Lower leg skin (tissue), 4 donors: ENCODE results near the gene PTPN7. TPM values are rescaled to one million over a fixed set of nuclear protein-coding genes. Genes with fewer than 3 reads are reported as not detected.

Experiments
- DNase-seq, 2 donors: peaks; one replicate each; pipeline ENCODE4 v3.0.0-alpha.2; 2019; ENCODE audit warnings: low spot score in 2 of 2
- H3K4me3 ChIP-seq: fragments of 200-600 bp; sonication (generic); 2 replicates; pipeline ENCODE4 v1.5.1; 2017; ENCODE audit warnings: mild to moderate bottlenecking, low read depth; ENCODE audit not compliant: poor library complexity, severe bottlenecking
- POLR2A ChIP-seq, 2 donors: fragments of 450-650 bp; IDR thresholded peaks; one replicate each; pipeline ENCODE4 v1.6.1; 2016 to 2017; ENCODE audit warnings: antibody characterized with exemption in 2 of 2, mild to moderate bottlenecking in 1 of 2, moderate library complexity in 1 of 2
- WGBS, 2 donors: methylation state at CpG; one replicate each; pipeline ENCODE4 v1.1.5; 2018; 5-methylcytosine and 5-hydroxymethylcytosine counted together
- intact Hi-C: fragments of 100-400 bp; cut with DNase I; formaldehyde crosslinking; loops from one replicate; pipeline ENCODE4 v1.15.0; 2023; ENCODE audit warnings: low total_unique reads
- total RNA-seq, 4 donors: library from RNA; depleted of rRNA; stranded (reverse); fragments of >200 nt; gene quantifications; one replicate each; pipeline ENCODE4 v1.1.0, GENCODE V29; 2016
- TF ChIP-seq, protein P1 (sequence below), 3 donors: fragments of 450-650 bp; IDR thresholded peaks; one replicate each; pipeline ENCODE4 v1.5.1; 2016; ENCODE audit warnings: antibody characterized with exemption in 3 of 3, mild to moderate bottlenecking in 3 of 3, moderate library complexity in 2 of 3

The PTPN7 gene
- total RNA-seq, 4 donors from 2014 or later: 1.6 to 2.4 (median 2.2) TPM

DNA sequence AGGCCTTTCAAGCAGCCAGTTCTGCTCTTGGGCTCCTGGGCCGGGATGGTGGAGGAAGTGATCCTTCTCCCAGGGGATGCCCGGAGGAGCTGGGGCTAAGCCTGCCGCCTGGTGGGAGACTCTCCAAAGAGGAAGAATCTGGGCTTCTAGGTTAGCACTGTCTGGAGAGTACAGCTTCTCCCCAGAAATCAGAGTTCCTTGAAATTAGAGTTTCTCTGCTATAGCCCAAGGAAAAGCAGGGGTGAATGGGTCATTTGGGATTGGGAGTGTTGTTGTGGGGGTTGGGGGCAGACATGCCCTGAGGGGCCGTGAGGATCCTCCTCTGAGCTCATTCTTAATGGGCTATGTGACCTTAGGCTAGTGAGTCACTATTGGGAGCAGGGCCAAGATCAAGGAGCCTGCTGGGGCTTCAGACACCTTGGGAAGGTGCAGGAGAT lies 39.7 kb upstream of the PTPN7 start:
- no peak for TF ChIP-seq POLR2A (IDR thresholded peaks at IDR 0.05)
- TF ChIP-seq, protein P1, sequence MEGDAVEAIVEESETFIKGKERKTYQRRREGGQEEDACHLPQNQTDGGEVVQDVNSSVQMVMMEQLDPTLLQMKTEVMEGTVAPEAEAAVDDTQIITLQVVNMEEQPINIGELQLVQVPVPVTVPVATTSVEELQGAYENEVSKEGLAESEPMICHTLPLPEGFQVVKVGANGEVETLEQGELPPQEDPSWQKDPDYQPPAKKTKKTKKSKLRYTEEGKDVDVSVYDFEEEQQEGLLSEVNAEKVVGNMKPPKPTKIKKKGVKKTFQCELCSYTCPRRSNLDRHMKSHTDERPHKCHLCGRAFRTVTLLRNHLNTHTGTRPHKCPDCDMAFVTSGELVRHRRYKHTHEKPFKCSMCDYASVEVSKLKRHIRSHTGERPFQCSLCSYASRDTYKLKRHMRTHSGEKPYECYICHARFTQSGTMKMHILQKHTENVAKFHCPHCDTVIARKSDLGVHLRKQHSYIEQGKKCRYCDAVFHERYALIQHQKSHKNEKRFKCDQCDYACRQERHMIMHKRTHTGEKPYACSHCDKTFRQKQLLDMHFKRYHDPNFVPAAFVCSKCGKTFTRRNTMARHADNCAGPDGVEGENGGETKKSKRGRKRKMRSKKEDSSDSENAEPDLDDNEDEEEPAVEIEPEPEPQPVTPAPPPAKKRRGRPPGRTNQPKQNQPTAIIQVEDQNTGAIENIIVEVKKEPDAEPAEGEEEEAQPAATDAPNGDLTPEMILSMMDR (IDR thresholded peaks at IDR 0.05): no peak
- DNase-seq: no peak
- intact Hi-C loops: no loop called here
- 37 to 61% methylated on average over 4 of the region's 4 CpGs for WGBS, 2 donors
- no peak overlapping the region for H3K4me3 ChIP-seq

DNA sequence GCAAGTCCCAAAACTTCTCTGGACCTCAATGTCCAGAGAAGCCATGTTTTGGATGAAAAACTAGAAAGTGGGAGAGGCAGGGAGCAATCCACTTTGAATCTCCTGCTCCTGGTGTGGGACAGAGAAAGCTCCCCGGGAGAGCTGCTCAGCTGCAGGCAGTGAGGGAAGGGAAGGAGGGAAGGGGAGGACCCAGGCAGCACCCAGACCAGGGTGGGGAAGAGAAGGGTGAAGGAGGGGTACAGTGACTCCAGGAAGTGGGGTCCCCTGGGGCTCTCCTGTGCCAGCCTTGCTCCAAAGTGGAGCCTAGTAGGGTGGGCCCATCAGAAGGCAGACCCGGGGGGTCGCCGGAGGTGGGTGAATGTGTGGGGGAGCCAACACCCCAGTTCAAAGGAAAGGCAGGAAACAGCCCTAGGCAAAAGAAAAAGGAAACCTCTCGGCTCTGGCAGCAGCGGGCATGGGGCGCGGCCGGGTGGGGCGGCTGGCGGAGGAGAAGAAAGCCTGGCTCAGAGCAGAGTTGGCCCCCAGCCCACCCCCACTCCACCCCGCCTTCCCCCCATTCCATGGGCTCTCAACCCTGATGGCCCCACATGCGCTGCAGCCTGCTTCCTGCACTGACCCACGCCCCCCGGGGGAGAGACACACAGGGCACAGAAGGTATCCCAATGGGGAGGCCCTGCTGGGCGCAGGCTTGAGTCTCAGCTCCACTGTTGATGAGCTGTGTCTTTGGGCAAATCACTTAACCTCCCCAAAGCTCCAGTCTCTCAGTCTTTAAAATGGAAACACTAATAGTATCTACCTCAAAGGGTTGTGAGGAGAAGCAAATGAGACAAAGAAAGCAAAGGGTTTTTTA lies 38.9 kb upstream of the PTPN7 start:
- TF ChIP-seq POLR2A (IDR thresholded peaks at IDR 0.05): no peak
- TF ChIP-seq, protein P1 (IDR thresholded peaks at IDR 0.05): no peak
- no peak for DNase-seq
- H3K4me3 ChIP-seq: no peak overlapping the region
- intact Hi-C loops: no loop called here
- 21 to 33% methylated on average over 16 of the region's 16 CpGs for WGBS, 2 donors

DNA sequence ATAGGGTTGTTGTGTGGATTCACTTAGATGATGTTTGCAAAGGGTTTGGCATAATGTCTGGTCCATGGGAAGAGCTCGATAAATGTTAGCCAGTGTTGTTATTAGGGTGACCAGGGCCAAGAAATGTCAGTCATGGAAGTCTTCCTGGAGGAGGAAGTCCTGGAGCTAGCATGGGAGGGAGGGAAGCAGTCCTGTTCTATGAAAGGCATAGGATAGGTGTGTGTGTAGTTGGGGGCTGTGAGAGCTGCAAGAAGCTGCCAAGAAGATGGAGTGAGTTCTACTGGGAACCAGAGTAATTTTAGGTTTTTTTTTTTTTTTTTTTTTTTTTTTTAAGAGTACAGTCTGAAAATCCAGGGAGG lies 37.9 kb upstream of the PTPN7 start:
- no peak overlapping the region for H3K4me3 ChIP-seq
- intact Hi-C loops: no loop called here
- TF ChIP-seq, protein P1 (IDR thresholded peaks at IDR 0.05): no peak
- TF ChIP-seq POLR2A (IDR thresholded peaks at IDR 0.05): no peak
- DNase-seq: no peak
- WGBS, 2 donors: 44 to 64% methylated on average over 1 of the region's 1 CpG

DNA sequence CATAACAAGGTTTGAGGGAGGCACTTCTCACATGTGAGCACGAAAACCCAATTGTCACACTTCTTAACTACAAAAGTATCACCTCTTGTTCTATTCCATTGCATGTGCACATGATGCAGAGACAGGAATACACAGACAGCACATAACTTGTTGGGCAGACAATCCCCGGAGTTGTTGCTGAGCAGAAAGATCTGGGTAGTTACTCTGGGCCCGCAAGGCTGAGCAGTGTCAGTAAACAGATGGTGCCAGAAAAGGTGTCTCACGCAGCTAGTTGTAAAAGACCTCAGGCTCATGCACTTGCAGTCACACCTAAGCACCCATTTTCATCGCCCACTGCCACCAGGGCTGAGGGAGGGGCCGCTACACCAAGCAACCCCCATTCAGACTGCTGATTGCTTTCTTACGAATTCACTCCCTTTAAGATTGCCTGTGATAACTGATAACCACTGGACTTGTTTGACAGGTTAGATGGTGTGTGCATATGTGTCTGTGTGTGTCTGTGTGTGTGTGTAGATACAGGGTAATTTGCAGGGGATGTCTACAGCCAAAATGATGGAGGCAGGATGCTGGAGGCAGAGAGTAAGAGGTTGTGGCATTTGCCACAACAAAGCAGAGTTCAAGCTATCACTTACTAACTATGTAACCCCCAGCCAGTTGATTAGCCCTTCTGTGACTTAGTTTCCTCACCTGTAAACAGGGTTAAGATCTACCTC lies 37.4 kb upstream of the PTPN7 start:
- WGBS, 2 donors: 48 to 49% methylated on average over 7 of the region's 7 CpGs
- H3K4me3 ChIP-seq: no peak overlapping the region
- TF ChIP-seq POLR2A (IDR thresholded peaks at IDR 0.05): no peak
- intact Hi-C loops: no loop called here
- no peak for DNase-seq

DNA sequence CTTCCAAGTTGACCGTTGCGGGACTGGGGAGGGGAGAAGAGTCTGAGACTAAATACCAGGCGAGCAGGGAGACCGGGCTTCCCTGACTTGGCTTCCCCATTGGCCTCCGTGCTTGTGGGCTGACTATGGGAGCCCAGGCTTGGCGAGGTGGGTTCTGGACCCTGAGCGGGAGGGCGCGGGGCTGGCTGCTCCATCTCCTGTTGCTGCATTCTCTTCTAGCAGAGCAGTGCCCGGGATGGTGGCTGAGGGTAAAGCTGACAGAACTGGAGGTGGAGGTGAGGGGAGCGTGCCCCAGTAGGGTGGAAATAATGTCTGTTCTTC lies 33.9 kb upstream of the PTPN7 start:
- no peak for TF ChIP-seq POLR2A (IDR thresholded peaks at IDR 0.05)
- TF ChIP-seq, protein P1 (IDR thresholded peaks at IDR 0.05): no peak
- WGBS, 2 donors: 56 to 59% methylated on average over 8 to 11 of the region's 11 CpGs
- H3K4me3 ChIP-seq: no peak overlapping the region
- no peak for DNase-seq
- intact Hi-C loops: no loop called here

DNA sequence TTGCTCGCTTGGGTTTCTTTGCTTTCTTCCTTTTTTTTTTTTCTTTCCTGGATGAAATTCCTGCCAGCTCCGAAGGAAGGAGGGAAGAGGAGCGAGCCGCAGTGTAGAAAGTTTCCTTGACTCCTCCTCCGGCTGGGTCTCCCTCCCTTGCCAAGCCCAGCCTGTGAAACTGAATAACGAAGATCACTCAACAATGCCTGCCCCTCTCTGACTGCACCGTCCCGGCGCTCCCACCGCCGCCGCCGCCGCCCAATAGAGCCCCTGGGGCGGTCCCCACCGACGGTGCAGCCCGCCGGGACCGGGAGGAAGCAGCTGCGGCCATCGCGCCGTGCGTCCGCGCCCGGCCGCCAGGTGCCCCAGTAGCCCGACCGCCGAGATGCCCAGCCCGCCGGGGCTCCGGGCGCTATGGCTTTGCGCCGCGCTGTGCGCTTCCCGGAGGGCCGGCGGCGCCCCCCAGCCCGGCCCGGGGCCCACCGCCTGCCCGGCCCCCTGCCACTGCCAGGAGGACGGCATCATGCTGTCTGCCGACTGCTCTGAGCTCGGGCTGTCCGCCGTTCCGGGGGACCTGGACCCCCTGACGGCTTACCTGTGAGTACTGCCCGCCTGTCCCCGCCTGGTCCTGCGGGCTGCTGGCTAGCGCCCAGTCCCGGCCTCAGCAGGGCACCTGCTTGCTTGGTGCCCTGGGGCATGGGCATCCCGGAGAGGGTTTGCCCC lies 33.4 kb upstream of the PTPN7 start, which contains the start of gene LGR6:
Gene LGR6, plus strand, starts transcription at position 186 of the 714 bp plus-strand sequence. Its CDS starts 191 bp downstream, at position 377.
- H3K4me3 ChIP-seq: no peak within 1 kb of the TSS
- intact Hi-C loops: no loop called here
- no peak for TF ChIP-seq POLR2A (IDR thresholded peaks at IDR 0.05)
- TF ChIP-seq, protein P1 (IDR thresholded peaks at IDR 0.05): no peak
- DNase-seq: no peak
- 0 to 4% methylated on average over 10 to 50 of the region's 61 CpGs for WGBS, 2 donors
